DOHH2 (cell line): ENCODE data around the gene CA5A.

Experiments used
- H3F3A ChIP-seq: fragments of 200-600 bp; sonication (generic), shearing (Covaris generic); 2 replicates; pipeline ENCODE4 v1.6.0; 2016; ENCODE audit warnings: antibody characterized with exemption, mild to moderate bottlenecking; ENCODE audit not compliant: control insufficient read depth, insufficient read depth
- H3K27ac ChIP-seq: fragments of 200-600 bp; sonication (generic); 2 replicates; pipeline ENCODE4 v1.5.1; 2014; ENCODE audit warnings: low read depth, mild to moderate bottlenecking, low read length, moderate library complexity
- H3K27me3 ChIP-seq: fragments of 200-600 bp; sonication (generic); 2 replicates; pipeline ENCODE4 v1.6.1; 2014; ENCODE audit warnings: mild to moderate bottlenecking, low read length, mixed read lengths; ENCODE audit not compliant: control insufficient read depth
- H3K36me3 ChIP-seq: fragments of 200-600 bp; sonication (generic); 2 replicates; pipeline ENCODE4 v1.6.1; 2014; ENCODE audit warnings: mild to moderate bottlenecking, low read length, moderate library complexity, mixed read lengths; ENCODE audit not compliant: control insufficient read depth
- H3K4me1 ChIP-seq: fragments of 200-600 bp; sonication (generic); 2 replicates; pipeline ENCODE4 v1.6.1; 2014; ENCODE audit warnings: mild to moderate bottlenecking, low read length, mixed read lengths; ENCODE audit not compliant: control insufficient read depth
- H3K4me2 ChIP-seq: fragments of 200-600 bp; sonication (generic); 2 replicates; pipeline ENCODE4 v1.6.0; 2014; ENCODE audit warnings: mild to moderate bottlenecking, low read length, moderate library complexity
- H3K4me3 ChIP-seq: fragments of 200-600 bp; sonication (generic); 2 replicates; pipeline ENCODE4 v1.5.1; 2014; ENCODE audit warnings: mild to moderate bottlenecking, low read length, mixed read lengths
- H3K79me2 ChIP-seq: fragments of 200-600 bp; sonication (generic); 2 replicates; pipeline ENCODE4 v1.6.1; 2014; ENCODE audit warnings: mild to moderate bottlenecking, low read length, mixed read lengths; ENCODE audit not compliant: control insufficient read depth
- H3K9me2 ChIP-seq: fragments of 200-600 bp; sonication (generic); replicated peaks from 2 replicates; pipeline ENCODE4 v1.6.1; 2014; ENCODE audit warnings: mild to moderate bottlenecking, low read length, mixed read lengths; ENCODE audit not compliant: control insufficient read depth
- H3K9me3 ChIP-seq: fragments of 200-600 bp; sonication (generic); 2 replicates; pipeline ENCODE4 v1.6.1; 2014; ENCODE audit warnings: antibody characterized with exemption, low read length, mixed read lengths; ENCODE audit not compliant: control insufficient read depth, insufficient read depth
- H4K20me1 ChIP-seq: fragments of 200-600 bp; sonication (generic); 2 replicates; pipeline ENCODE4 v1.6.0; 2014; ENCODE audit warnings: low read depth, mild to moderate bottlenecking, antibody characterized with exemption, low read length, moderate library complexity; ENCODE audit not compliant: control insufficient read depth, insufficient read depth
- EZH2phosphoT487 ChIP-seq: fragments of 200-600 bp; sonication (generic); IDR thresholded peaks from 2 replicates; pipeline ENCODE4 v1.6.1; 2017; ENCODE audit warnings: borderline replicate concordance, mild to moderate bottlenecking, antibody characterized with exemption, low read length, moderate library complexity, mixed read lengths
- TF ChIP-seq, protein P1 (sequence below): fragments of 200-600 bp; sonication (generic); IDR thresholded peaks from one replicate; pipeline ENCODE4 v1.5.1; 2014; ENCODE audit warnings: antibody characterized with exemption, mild to moderate bottlenecking, low read depth, low read length; ENCODE audit not compliant: poor library complexity, severe bottlenecking

Gene CA5A

DNA sequence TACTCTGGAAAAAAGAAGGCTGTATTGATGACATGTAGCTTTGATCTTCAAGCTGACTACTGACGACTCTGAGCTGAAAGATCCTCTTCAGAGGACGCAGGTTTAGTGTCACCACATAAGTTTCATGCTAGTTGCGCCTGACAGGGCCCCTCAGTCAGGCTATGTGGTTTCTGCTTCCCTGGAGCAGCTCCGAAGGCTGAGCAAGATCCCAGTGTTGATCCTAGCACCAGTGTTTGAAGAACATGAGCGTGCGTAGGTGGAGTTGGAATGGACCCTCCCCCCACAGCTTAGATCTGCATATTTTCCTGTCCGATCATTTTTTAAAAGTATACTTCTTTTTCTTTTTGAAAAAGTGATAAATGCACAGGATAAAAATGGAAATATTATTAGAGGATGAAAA is 32.2 kb upstream of the CA5A start:
- H3K9me3 ChIP-seq, result no peaks in the 10 kb centered on the region
- H3K4me2 ChIP-seq, result no peak overlapping the region
- TF ChIP-seq EZH2phosphoT487, result no peak
- TF ChIP-seq, protein P1, sequence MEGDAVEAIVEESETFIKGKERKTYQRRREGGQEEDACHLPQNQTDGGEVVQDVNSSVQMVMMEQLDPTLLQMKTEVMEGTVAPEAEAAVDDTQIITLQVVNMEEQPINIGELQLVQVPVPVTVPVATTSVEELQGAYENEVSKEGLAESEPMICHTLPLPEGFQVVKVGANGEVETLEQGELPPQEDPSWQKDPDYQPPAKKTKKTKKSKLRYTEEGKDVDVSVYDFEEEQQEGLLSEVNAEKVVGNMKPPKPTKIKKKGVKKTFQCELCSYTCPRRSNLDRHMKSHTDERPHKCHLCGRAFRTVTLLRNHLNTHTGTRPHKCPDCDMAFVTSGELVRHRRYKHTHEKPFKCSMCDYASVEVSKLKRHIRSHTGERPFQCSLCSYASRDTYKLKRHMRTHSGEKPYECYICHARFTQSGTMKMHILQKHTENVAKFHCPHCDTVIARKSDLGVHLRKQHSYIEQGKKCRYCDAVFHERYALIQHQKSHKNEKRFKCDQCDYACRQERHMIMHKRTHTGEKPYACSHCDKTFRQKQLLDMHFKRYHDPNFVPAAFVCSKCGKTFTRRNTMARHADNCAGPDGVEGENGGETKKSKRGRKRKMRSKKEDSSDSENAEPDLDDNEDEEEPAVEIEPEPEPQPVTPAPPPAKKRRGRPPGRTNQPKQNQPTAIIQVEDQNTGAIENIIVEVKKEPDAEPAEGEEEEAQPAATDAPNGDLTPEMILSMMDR, result no peak
- H3F3A ChIP-seq, result no peaks in the 10 kb centered on the region
- peaks cover 8% of the 10 kb centered on the region; the same call in 1 of the 2 replicates for H3K36me3 ChIP-seq
- peaks cover 99% of the 10 kb centered on the region for H3K79me2 ChIP-seq
- no peaks in the 10 kb centered on the region for H3K4me1 ChIP-seq
- no peak overlapping the region for H3K27ac ChIP-seq
- no peaks in the 10 kb centered on the region for H3K27me3 ChIP-seq
- peaks cover 3% of the 10 kb centered on the region; the same call in 1 of the 2 replicates for H4K20me1 ChIP-seq
- H3K9me2 ChIP-seq, result no peaks in the 10 kb centered on the region
- no peak overlapping the region for H3K4me3 ChIP-seq

DNA sequence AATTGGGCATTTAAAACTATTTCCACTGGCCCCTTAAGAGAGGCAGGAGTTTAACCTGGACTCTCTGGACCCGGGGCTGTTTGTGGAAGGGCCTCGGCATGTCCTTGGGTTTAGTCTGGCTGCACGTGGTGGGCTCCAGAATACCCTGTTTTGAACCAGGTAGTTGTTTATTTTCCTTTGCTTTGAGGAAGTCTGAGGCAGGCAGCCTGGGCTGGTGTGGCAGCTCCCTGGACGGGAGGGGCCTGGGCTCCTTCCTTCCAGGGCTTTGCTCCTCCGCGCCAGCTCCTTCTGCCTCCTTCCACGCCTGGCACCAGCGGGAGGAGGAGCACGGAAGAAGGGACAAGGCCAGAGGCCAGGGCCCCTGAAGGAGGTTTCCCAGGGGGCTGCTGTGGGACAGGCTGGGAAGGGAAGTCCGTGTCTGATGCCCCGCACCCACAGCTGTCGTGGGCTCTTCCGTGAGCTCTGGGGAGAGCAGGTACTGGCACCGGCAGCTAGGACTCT is 30.4 kb upstream of the CA5A start:
- Histone ChIP-seq H3K4me3 (no peak overlapping the region), H3K79me2 (peaks cover 99% of the 10 kb centered on the region), H3K27me3 (no peaks in the 10 kb centered on the region), H3K9me2 (no peaks in the 10 kb centered on the region), H3K36me3 (peaks cover 7% of the 10 kb centered on the region; the same call in 1 of the 2 replicates), H3K4me2 (no peak overlapping the region), H3F3A (0 out of 2 replicates have a peak, but pooled peaks cover 3% of the 10 kb centered on the region), H3K27ac (no peak overlapping the region), H4K20me1 (peaks cover 3% of the 10 kb centered on the region; the same call in 1 of the 2 replicates), H3K9me3 (no peaks in the 10 kb centered on the region), H3K4me1 (0 out of 2 replicates have a peak, but pooled peaks cover 5% of the 10 kb centered on the region)
- TF ChIP-seq EZH2phosphoT487, result no peak
- TF ChIP-seq, protein P1, result no peak

DNA sequence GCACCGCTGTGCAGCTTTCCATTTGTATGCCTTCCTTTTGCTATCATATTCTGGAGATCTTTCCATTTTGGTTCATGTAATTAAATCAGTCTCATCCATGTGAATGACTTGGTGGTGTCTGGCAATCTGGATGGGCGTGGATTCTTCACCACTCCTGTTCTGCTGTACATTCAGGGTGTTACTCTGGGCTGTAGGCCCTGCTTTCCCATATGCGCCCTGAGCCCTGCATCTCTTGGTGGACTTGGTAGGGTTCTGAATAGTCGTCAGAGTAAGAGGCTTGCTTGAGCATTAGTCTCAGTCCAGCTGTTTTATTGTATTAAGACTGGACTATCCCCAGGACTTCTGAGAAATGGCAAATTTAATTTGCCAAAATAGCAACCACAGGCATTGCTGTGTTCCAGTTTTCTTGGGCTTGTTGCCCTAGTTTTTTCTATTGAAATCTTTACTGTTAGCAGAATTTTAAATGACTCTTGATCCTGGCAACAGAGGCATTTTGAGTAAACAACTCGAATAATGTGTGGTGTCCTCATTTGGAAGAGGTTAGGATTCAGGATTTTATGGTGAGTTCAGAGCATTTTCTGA is 29.8 kb upstream of the CA5A start:
- Histone ChIP-seq H3K27me3 (no peaks in the 10 kb centered on the region), H3K4me3 (no peak overlapping the region), H3K36me3 (peaks cover 8% of the 10 kb centered on the region), H3K79me2 (peaks cover 99% of the 10 kb centered on the region), H3K9me3 (no peaks in the 10 kb centered on the region), H3K27ac (no peak overlapping the region), H3K9me2 (no peaks in the 10 kb centered on the region), H3K4me2 (no peak overlapping the region), H3K4me1 (0 out of 2 replicates have a peak, but pooled peaks cover 5% of the 10 kb centered on the region), H4K20me1 (peaks cover 3% of the 10 kb centered on the region; the same call in 1 of the 2 replicates), H3F3A (0 out of 2 replicates have a peak, but pooled peaks cover 3% of the 10 kb centered on the region)
- TF ChIP-seq, protein P1, result no peak
- TF ChIP-seq EZH2phosphoT487, result no peak
